ENCODE measurements around the gene NKAP.
"Not testable (repeated sequence)": the region's sequence is repeated elsewhere in the genome, so short reads cannot be mapped to it uniquely, and the experiment has no call there.

The NKAP gene

DNA sequence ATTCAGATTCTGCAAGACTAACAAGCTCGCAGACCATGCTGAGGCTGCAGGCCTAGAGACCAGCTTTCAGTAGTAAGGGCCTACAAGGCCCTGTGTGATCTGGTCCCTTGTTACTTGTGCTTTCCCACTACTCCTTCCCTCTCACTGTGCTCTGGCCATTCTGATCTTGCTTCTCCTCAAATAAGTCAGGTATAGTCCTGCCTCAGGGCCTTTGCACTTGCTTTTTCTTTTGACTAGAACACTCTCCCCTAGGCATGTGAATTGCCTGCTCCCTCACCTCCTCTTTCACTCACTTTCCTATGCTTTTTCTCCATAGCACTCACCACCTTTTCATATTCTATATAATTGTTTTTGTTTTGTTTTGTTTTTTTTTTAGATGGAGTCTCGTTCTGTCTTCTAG is 25.7 kb downstream of the NKAP start:
- TF ChIP-seq CTCF (IDR thresholded peaks at IDR 0.05) = no peak
- intact Hi-C loops (cut with DNase I; ENCODE audit: low total_unique reads) = no loop called here
- H3K4me3 ChIP-seq = no peak overlapping the region

DNA sequence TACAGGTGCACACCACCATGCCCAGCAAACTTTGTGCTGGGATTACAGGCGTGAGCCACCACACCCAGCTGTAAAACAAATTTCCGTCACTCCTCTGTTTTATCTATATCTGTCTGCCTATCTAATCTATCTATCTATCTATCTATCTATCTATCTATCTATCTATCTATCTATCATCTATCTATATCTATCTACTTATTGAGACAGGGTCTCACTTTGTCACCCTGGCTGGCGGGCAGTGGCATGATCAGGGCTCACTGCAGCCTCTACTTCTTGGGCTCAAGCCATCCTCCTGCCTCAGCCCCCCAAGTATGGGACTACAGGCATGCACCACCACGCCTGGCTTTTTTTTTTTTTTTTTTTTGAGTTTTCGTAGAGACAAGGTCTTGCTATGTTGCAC is 27.2 kb downstream of the NKAP start:
- Histone ChIP-seq H3K36me3 (no peaks in the 10 kb centered on the region), H3K27me3 (no peaks in the 10 kb centered on the region), H3K4me1 (no peaks in the 10 kb centered on the region), H3K27ac (no peak overlapping the region), H3K4me3 (no peak overlapping the region), H3K9me3 (no peaks in the 10 kb centered on the region)
- TF ChIP-seq CTCF (IDR thresholded peaks at IDR 0.05) = no peak
- DNase-seq = no peak
- intact Hi-C loops (cut with DNase I; ENCODE audit: low total_unique reads) = no loop called here

More for the DNA sequence above, 25.7 kb downstream of the NKAP start:
- no peak for DNase-seq
- Histone ChIP-seq H3K27me3 (no peaks in the 10 kb centered on the region), H3K4me1 (no peaks in the 10 kb centered on the region), H3K9me3 (no peaks in the 10 kb centered on the region), H3K27ac (no peak overlapping the region), H3K36me3 (no peaks in the 10 kb centered on the region)

DNA sequence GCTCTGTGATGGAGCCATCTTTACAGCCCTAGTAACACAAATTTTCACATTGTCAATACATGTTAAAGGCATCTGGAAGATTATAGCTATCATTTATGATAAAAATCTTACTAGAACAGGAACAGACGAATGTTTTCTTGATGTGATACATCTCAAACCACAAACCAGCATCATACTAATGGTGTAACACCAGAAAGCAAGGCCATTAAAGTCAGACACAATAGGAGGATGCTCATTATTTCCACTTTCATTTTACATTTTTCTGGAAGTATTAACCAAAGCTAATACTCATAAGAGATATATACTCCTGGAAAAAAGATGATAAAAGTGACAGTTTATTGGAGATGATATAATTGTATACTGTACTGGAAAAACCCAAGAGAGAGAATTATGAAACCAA is 42.6 kb downstream of the NKAP start:
- intact Hi-C loops (cut with DNase I; ENCODE audit: low total_unique reads) = no loop called here
- no peaks in the 10 kb centered on the region for H3K27me3 ChIP-seq
- no peak overlapping the region for H3K27ac ChIP-seq
- H3K4me3 ChIP-seq = no peak overlapping the region
- TF ChIP-seq CTCF (IDR thresholded peaks at IDR 0.05) = no peak
- H3K4me1 ChIP-seq = no peaks in the 10 kb centered on the region
- no peak for DNase-seq
- H3K36me3 ChIP-seq = no peaks in the 10 kb centered on the region
- H3K9me3 ChIP-seq = no peaks in the 10 kb centered on the region

- H3K36me3 ChIP-seq = no peaks in the 10 kb centered on the region
- H3K27me3 ChIP-seq = no peaks in the 10 kb centered on the region
- no peak for DNase-seq
- H3K4me1 ChIP-seq = no peaks in the 10 kb centered on the region
- H3K4me3 ChIP-seq = no peak overlapping the region
- H3K9me3 ChIP-seq = no peaks in the 10 kb centered on the region
- TF ChIP-seq CTCF (IDR thresholded peaks at IDR 0.05) = no peak
- no peak overlapping the region for H3K27ac ChIP-seq
- intact Hi-C loops (cut with DNase I; ENCODE audit: low total_unique reads) = no loop called here
Measured at GRCh38 chrX:119899125-119899524, 44.4 kb downstream of the NKAP start.

DNA sequence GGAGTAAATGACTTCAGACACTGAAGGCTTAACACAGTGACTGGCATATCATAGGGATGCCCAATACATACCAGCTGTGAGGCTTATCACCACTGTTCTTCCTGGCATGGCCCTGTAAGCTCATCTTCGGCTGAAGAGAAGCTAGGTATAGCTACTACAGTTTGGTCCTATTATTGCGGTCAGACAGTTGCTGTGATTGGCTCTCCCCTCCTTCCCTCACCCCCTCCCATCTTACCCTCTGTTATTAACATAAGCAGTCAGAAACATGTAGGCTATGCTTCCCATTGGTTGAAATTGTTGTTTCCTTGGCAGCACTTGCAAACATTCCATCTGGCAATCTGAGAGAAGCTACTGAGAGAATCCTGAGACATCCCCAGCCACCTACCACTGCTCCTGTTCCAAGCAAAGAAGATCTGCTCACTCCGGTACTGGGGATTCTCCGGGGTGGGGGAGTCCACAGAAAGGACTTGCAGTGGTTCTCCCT is 47.7 kb downstream of the NKAP start, which contains the start of gene AKAP14:
Gene AKAP14 (plus strand): TSS at position 51 of the 484 bp plus-strand sequence. CDS start 7,331 bp downstream, outside the sequence.
- Histone ChIP-seq H3K9me3 (no peaks in the 10 kb centered on the region), H3K4me3 (no peak within 1 kb of the TSS), H3K27ac (no peak within 1 kb of the TSS), H3K27me3 (no peaks in the 10 kb centered on the region), H3K4me1 (no peaks in the 10 kb centered on the region), H3K36me3 (no peaks in the 10 kb centered on the region)
- intact Hi-C loops (cut with DNase I; ENCODE audit: low total_unique reads) = no loop called here
- TF ChIP-seq CTCF (IDR thresholded peaks at IDR 0.05) = no peak
- no peak for DNase-seq

- H3K36me3 ChIP-seq; H3K27ac ChIP-seq; DNase-seq; H3K4me1 ChIP-seq; H3K27me3 ChIP-seq; intact Hi-C loops (cut with DNase I; ENCODE audit: low total_unique reads); H3K9me3 ChIP-seq; H3K4me3 ChIP-seq: not testable (repeated sequence)
Measured at GRCh38 chrX:119891961-119892692, 51.4 kb downstream of the NKAP start.

DNA sequence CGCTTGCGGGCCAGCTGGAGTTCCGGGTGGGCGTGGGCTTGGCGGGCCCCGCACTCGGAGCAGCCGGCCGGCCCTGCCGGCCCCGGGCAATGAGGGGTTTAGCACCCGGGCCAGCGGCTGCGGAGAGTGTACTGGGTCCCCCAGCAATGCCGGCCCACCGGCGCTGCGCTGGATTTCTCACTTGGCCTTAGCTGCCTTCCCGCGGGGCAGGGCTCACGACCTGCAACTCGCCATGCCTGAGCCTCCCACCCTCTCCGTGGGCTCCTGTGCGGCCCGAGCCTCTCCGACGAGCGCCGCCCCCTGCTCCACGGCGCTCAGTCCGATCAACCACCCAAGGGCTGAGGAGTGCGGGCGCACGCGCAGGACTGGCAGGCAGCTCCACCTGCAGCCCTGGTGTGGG is 52.9 kb downstream of the NKAP start:
- H3K9me3 ChIP-seq; H3K36me3 ChIP-seq; H3K27me3 ChIP-seq; DNase-seq; H3K4me3 ChIP-seq; H3K27ac ChIP-seq; intact Hi-C loops (cut with DNase I; ENCODE audit: low total_unique reads); H3K4me1 ChIP-seq: not testable (repeated sequence)

Measured in tibial artery (tissue), 4 donors.